Upper lobe of left lung (tissue), 6 donors: ENCODE results near the gene IYD. TPM values are rescaled to one million over a fixed set of nuclear protein-coding genes. Genes with fewer than 3 reads are reported as not detected.
A peak's percentile ranks its signal among the peaks of the same experiment; 100 is the strongest.
"Not testable (repeated sequence)": the region's sequence is repeated elsewhere in the genome, so short reads cannot be mapped to it uniquely, and the experiment has no call there.

Source experiments
- ATAC-seq, 2 donors: fragments of 200-7000 bp; cut with Tn5 transposase; one replicate each; pipeline ENCODE4 v1.9.1; 2022; ENCODE audit warnings: mild to moderate bottlenecking in 2 of 2, moderate library complexity in 2 of 2; ENCODE audit not compliant: low FRiP score in 2 of 2
- DNase-seq, 2 donors: peaks; one replicate each; pipeline ENCODE4 v3.0.0-alpha.2; 2019 to 2020
- H3K27ac ChIP-seq, 4 donors: fragments of 200-600 bp; sonication (generic); one replicate each; pipeline ENCODE4 v1.5.1; 2016 to 2019
- H3K27me3 ChIP-seq, 4 donors: fragments of 200-600 bp; sonication (generic); one replicate each; pipeline ENCODE4 v1.5.1; 2017 to 2019
- H3K36me3 ChIP-seq, 4 donors: fragments of 200-600 bp; sonication (generic); one replicate each; pipeline ENCODE4 v1.5.1; 2016 to 2019
- H3K4me1 ChIP-seq, 4 donors: fragments of 200-600 bp; sonication (generic); one replicate each; pipeline ENCODE4 v1.5.1; 2018 to 2019
- H3K4me3 ChIP-seq, 4 donors: fragments of 200-600 bp; sonication (generic); one replicate each; pipeline ENCODE4 v1.5.1; 2017 to 2019; ENCODE audit warnings: mild to moderate bottlenecking in 2 of 4, moderate library complexity in 1 of 4
- H3K9me3 ChIP-seq, 4 donors: fragments of 200-600 bp; sonication (generic); one replicate each; pipeline ENCODE4 v1.5.1; 2018 to 2019
- EP300 ChIP-seq, 4 donors: sonication (generic); formaldehyde crosslinking; IDR thresholded peaks; one replicate each; pipeline ENCODE4 v1.5.1; 2017; ENCODE audit warnings: antibody characterized with exemption in 4 of 4, control low read depth in 2 of 4
- POLR2A ChIP-seq, 4 donors: fragments of 450-650 bp; IDR thresholded peaks; one replicate each; pipeline ENCODE4 v1.5.1; 2016 to 2017; ENCODE audit warnings: antibody characterized with exemption in 4 of 4, mild to moderate bottlenecking in 2 of 4
- POLR2AphosphoS5 ChIP-seq, 2 donors: sonication (generic); formaldehyde crosslinking; IDR thresholded peaks; one replicate each; pipeline ENCODE4 v1.5.1; 2017; ENCODE audit warnings: antibody characterized with exemption in 2 of 2
- WGBS, 2 donors: methylation state at CpG; one replicate each; pipeline ENCODE4 v1.1.5; 2017 to 2018; 5-methylcytosine and 5-hydroxymethylcytosine counted together
- total RNA-seq, 6 donors: library from RNA; depleted of rRNA in 4 of 6; stranded (reverse); fragments of >200 nt in 4 of 6; gene quantifications; one replicate each; pipeline versions ENCODE4 v1.1.0 to v1.2.1, GENCODE V29; 2016 to 2021
- TF ChIP-seq, protein P1 (sequence below), 6 experiments: fragments of 450-650 bp in 4 of 6; fragments of 200-600 bp in 2 of 6; sonication (generic) in 2 of 6; IDR thresholded peaks; one replicate each; pipeline ENCODE4 v1.5.1; 2016 to 2019; ENCODE audit warnings: antibody characterized with exemption in 6 of 6
- donor health status: DM: no; HTN: no; CAD: no; lungs with moderate emphysema.
- donor health status: DM: no; HTN: yes; CAD: no; lungs with severe emphysema.

The IYD gene
- total RNA-seq, 6 donors from 2014 or later = under 0.01 to 3.2 (median 1.7) TPM

DNA sequence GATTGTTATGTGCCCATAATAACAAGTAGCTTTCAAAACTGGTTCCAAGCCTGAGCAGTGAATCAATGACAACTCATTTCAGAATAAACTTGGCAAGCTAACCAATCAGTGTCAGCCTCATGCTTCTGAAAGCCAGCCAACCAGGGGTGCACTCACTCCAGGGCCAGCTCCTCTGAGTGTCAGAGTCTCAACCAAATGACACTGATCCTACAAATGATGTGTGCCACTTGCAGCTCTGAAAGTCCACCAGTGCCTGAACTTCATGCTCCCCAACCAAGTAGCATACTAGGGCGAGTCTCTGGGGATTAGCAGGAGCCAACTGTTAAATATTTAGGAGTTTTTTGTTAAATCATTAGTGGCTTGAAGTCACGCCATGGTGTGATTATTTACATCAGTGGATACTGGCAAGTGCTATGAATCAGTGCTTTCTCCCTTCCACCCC is 4.5 kb downstream of the IYD start:
- Histone ChIP-seq H3K36me3 (no peaks in the 10 kb centered on the region), H3K27ac (no peak overlapping the region), H3K4me1 (peaks cover 0 to 6% (median 0%) of the 10 kb centered on the region in 4 donors), H3K4me3 (no peak overlapping the region), H3K27me3 (no peaks in the 10 kb centered on the region), H3K9me3 (no peaks in the 10 kb centered on the region)
- DNase-seq (no peak), ATAC-seq (no peak)
- TF ChIP-seq, protein P1, sequence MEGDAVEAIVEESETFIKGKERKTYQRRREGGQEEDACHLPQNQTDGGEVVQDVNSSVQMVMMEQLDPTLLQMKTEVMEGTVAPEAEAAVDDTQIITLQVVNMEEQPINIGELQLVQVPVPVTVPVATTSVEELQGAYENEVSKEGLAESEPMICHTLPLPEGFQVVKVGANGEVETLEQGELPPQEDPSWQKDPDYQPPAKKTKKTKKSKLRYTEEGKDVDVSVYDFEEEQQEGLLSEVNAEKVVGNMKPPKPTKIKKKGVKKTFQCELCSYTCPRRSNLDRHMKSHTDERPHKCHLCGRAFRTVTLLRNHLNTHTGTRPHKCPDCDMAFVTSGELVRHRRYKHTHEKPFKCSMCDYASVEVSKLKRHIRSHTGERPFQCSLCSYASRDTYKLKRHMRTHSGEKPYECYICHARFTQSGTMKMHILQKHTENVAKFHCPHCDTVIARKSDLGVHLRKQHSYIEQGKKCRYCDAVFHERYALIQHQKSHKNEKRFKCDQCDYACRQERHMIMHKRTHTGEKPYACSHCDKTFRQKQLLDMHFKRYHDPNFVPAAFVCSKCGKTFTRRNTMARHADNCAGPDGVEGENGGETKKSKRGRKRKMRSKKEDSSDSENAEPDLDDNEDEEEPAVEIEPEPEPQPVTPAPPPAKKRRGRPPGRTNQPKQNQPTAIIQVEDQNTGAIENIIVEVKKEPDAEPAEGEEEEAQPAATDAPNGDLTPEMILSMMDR (IDR thresholded peaks at IDR 0.05) = no peak
- no peak for TF ChIP-seq POLR2AphosphoS5 (IDR thresholded peaks at IDR 0.05)
- TF ChIP-seq EP300 (IDR thresholded peaks at IDR 0.05) = no peak
- TF ChIP-seq POLR2A (IDR thresholded peaks at IDR 0.05) = no peak
- 77 to 79% methylated on average over 2 of the region's 2 CpGs for WGBS, 2 donors

DNA sequence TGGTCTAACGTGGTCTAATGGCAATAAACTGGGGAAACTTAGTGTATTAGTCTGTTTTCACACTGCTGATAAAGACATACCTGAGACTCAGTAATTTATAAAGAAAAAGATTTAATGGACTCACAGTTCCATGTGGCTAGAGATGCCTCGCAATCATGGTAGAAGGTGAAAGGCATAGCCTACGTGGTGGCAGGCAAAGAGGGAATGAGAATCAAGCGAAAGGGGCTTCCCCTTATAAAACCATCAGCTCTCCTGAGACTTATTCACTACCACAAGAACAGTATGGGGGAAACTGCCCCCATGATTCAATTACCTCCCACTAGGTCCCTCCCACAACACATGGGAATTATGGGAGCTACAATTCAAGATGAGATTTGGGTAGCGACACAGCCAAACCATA is 5.5 kb downstream of the IYD start:
- H3K4me3 ChIP-seq, H3K9me3 ChIP-seq, ATAC-seq, H3K27ac ChIP-seq, DNase-seq, H3K4me1 ChIP-seq, H3K27me3 ChIP-seq, H3K36me3 ChIP-seq: not testable (repeated sequence)
- WGBS, 2 donors = 49 to 54% methylated on average over 5 of the region's 5 CpGs

DNA sequence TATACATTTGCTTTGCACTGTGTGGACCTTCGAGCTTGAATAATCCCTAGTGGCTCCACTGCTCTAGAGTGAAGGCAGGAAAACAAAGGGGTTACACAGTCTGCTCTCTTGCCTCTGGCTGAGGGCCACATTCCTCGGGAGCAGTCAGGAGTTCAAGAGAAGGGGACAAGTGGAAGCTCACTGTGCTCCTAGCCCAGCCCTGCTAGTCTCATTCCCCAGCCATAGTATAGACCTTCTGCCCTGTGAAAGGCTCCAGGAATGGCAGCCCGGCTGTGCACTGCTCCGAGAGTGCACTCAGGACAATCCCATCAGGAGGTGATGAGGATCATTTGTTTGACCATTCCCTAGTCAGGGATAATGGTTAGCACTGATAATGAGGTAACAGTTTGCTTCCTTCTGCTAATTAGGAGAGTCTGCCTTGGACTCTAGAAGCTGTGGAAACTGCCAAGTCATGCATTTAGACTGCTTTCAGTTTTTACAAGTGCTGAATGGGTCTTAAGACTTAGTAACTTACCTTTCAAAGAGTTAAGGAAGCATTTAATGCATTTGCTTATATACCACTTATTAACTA is 8.5 kb downstream of the IYD start:
- DNase-seq (peak in 1 of 2 donors; percentile 75), ATAC-seq (peak in 1 of 2 donors; percentile 81)
- Histone ChIP-seq H3K9me3 (no peaks in the 10 kb centered on the region), H3K36me3 (no peaks in the 10 kb centered on the region), H3K27me3 (no peaks in the 10 kb centered on the region), H3K4me3 (peak overlapping the region in 1 of 4 donors; percentile 14), H3K4me1 (peaks cover 0 to 6% (median 0%) of the 10 kb centered on the region in 4 donors), H3K27ac (peak overlapping the region; percentile 27 to 65 (median 41))
- WGBS, 2 donors = 25 to 32% methylated on average over 4 of the region's 4 CpGs
- TF ChIP-seq POLR2AphosphoS5 (IDR thresholded peaks at IDR 0.05) (no peak), POLR2A (IDR thresholded peaks at IDR 0.05) (no peak), EP300 (IDR thresholded peaks at IDR 0.05) (no peak)
- TF ChIP-seq, protein P1 (IDR thresholded peaks at IDR 0.05) = no peak

DNA sequence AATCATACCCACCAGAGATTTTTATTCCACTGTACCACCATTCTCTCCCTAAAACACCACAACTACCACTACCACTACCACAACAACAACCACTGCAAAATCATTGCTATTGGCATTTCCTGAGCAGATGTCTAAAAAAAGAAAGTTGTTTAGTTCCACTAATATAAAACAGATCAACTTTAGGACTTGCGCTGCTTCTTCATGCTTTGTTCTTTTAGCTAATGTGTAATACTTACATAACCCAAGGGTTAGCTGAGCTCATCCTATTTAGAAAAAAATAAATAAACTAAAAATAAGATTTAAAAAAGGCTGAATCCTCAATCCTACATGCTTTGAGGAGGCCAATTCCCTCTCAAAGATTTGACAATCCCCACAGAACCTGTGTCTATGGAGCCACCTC is 11.4 kb downstream of the IYD start:
- WGBS, 2 donors = 87 to 95% methylated on average over 1 of the region's 1 CpG
- H3K4me1 ChIP-seq = peaks cover 0 to 6% (median 0%) of the 10 kb centered on the region in 4 donors
- DNase-seq (no peak), ATAC-seq (no peak)
- no peaks in the 10 kb centered on the region for H3K27me3 ChIP-seq
- H3K9me3 ChIP-seq = no peaks in the 10 kb centered on the region
- H3K27ac ChIP-seq = no peak overlapping the region
- no peaks in the 10 kb centered on the region for H3K36me3 ChIP-seq
- TF ChIP-seq POLR2A (IDR thresholded peaks at IDR 0.05) (no peak), EP300 (IDR thresholded peaks at IDR 0.05) (no peak), POLR2AphosphoS5 (IDR thresholded peaks at IDR 0.05) (no peak)
- TF ChIP-seq, protein P1 (IDR thresholded peaks at IDR 0.05) = no peak
- no peak overlapping the region for H3K4me3 ChIP-seq

DNA sequence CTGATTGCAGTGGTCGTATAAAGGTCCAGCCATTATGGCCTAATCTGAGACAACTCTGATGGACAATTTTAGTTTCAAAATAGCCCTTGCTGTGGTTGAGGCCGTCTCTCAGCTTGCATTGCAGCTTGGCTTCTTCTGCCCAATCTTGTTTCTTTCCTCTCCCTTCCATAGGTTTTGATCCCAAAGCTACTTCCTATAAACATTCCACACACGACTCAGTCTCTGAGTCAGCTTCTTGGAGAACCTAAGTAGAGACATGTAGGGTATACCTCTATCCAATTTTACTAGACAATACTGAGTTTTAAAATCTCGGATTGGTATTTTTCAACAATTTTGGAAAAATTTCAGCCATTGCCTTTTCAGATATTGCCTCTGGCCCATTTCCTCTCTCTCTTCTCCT is 13.4 kb downstream of the IYD start:
- H3K36me3 ChIP-seq = no peaks in the 10 kb centered on the region
- H3K27me3 ChIP-seq = no peaks in the 10 kb centered on the region
- peaks cover 0 to 2% (median 0%) of the 10 kb centered on the region in 4 donors for H3K4me1 ChIP-seq
- no peak for DNase-seq
- ATAC-seq = no peak
- WGBS, 2 donors = 87 to 93% methylated on average over 4 of the region's 4 CpGs
- H3K27ac ChIP-seq = no peak overlapping the region
- no peaks in the 10 kb centered on the region for H3K9me3 ChIP-seq
- TF ChIP-seq POLR2AphosphoS5 (IDR thresholded peaks at IDR 0.05) (no peak), EP300 (IDR thresholded peaks at IDR 0.05) (no peak)
- TF ChIP-seq, protein P1 (IDR thresholded peaks at IDR 0.05) = no peak
- H3K4me3 ChIP-seq = no peak overlapping the region
